ENCODE measurements around the gene CCNI. TPM values are rescaled to one million over a fixed set of nuclear protein-coding genes. Genes with fewer than 3 reads are reported as not detected.
A peak's percentile ranks its signal among the peaks of the same experiment; 100 is the strongest.

The CCNI gene
- total RNA-seq, 1 experiment from 2014 or later, result 240 TPM

GRCh38 chr4:77092975-77093374 is 17.2 kb upstream of the CCNI start:
- no CpG with 5 or more reads among the region's 2 CpGs for WGBS (ENCODE audit: extremely low coverage, insufficient read length, low lambda C conversion rate)
- H3K9me3 ChIP-seq (ENCODE audit: control insufficient read depth, low read depth, low read length), result no peaks in the 10 kb centered on the region
- H3K9ac ChIP-seq (ENCODE audit: extremely low read depth, insufficient read length, low read length), result no peak overlapping the region
- H2BK20ac ChIP-seq (ENCODE audit: low read depth, low read length, poor library complexity, severe bottlenecking), result no peak overlapping the region
- no peak overlapping the region for H2BK12ac ChIP-seq (ENCODE audit: insufficient read length, low read depth, low read length)
- H3T11ph ChIP-seq (ENCODE audit: low read length), result no peak overlapping the region
- no peak overlapping the region for H3K14ac ChIP-seq (ENCODE audit: insufficient read depth, low read length)
- no peak overlapping the region for H4K91ac ChIP-seq (ENCODE audit: insufficient read length, low read depth, low read length)
- H3K56ac ChIP-seq (ENCODE audit: insufficient read length, low read depth, low read length), result no peak overlapping the region
- no peaks in the 10 kb centered on the region for H3K79me2 ChIP-seq (ENCODE audit: insufficient read depth, low read length)
- no peak overlapping the region for H4K8ac ChIP-seq (replicated peaks; ENCODE audit: insufficient read length, low read depth, low read length)
- DNase-seq, result no peak
- Mint-ChIP-seq H3K4me1 (peaks cover 6 to 11% of the 10 kb centered on the region in 2 experiments), H3K4me3 (no peak overlapping the region), H3K36me3 (ENCODE audit: insufficient read depth in 1 of 3, low read depth in 3 of 3) (no peaks in the 10 kb centered on the region; a peak in 1 of 7 replicates), H3K27ac (peak overlapping the region in 1 of 3 experiments; percentile 18; a peak in 1 of 7 replicates), H3K27me3 (ENCODE audit: low read depth) (no peaks in the 10 kb centered on the region), H3K9me3 (no peaks in the 10 kb centered on the region)
- H3K27ac ChIP-seq (ENCODE audit: insufficient read length, low read depth, low read length), result no peak overlapping the region
- H4K20me1 ChIP-seq (ENCODE audit: control insufficient read depth, insufficient read depth, insufficient read length), result no peaks in the 10 kb centered on the region
- H2BK15ac ChIP-seq (ENCODE audit: low read depth, low read length), result no peak overlapping the region
- no peak overlapping the region for H2BK120ac ChIP-seq (ENCODE audit: low read depth, low read length, poor library complexity, severe bottlenecking)
- H3K4ac ChIP-seq (ENCODE audit: low read depth, low read length), result no peak overlapping the region
- no peak overlapping the region for H3K23ac ChIP-seq (ENCODE audit: insufficient read length, low read depth, low read length)
- H2AFZ ChIP-seq (ENCODE audit: low read length), result no peak overlapping the region
- no peaks in the 10 kb centered on the region for H3K79me1 ChIP-seq (ENCODE audit: insufficient read depth, low read depth, low read length, poor library complexity, severe bottlenecking)
- no peaks in the 10 kb centered on the region for H3K27me3 ChIP-seq (ENCODE audit: insufficient read depth, low read length)
- H3K23me2 ChIP-seq (ENCODE audit: insufficient read length, low read depth, low read length, poor library complexity, severe bottlenecking), result no peaks in the 10 kb centered on the region
- H4K5ac ChIP-seq (ENCODE audit: insufficient read length, low read depth, low read length), result no peak overlapping the region
- no peak for TF ChIP-seq CTCF (conservative IDR thresholded peaks at IDR 0.05)
- no peak overlapping the region for H2BK5ac ChIP-seq (ENCODE audit: insufficient read length, low read length)
- H3K4me2 ChIP-seq (ENCODE audit: insufficient read depth, insufficient read length, low read length), result no peak overlapping the region
- H3K18ac ChIP-seq (ENCODE audit: insufficient read length, low read depth, low read length), result no peak overlapping the region
- no peak overlapping the region for H2AK5ac ChIP-seq (ENCODE audit: insufficient read length, low read length)
- no peaks in the 10 kb centered on the region for H3K4me1 ChIP-seq (ENCODE audit: insufficient read depth, low read length)
